GM23338 (cell line): ENCODE measurements around the gene WDR20. TPM values are rescaled to one million over a fixed set of nuclear protein-coding genes. Genes with fewer than 3 reads are reported as not detected.

ENCODE experiments used
- ATAC-seq: fragments of 200-7000 bp; cut with Tn5 transposase; 3 replicates; pipeline ENCODE4 v1.9.1; 2020
- DNase-seq: peaks from one replicate; pipeline ENCODE4 v3.0.0-alpha.2; 2015; ENCODE audit warnings: low spot score
- H2AFZ ChIP-seq: fragments of 200-600 bp; sonication (generic); 2 replicates; pipeline ENCODE4 v1.8.0; 2016; ENCODE audit warnings: antibody characterized with exemption, mild to moderate bottlenecking, moderate library complexity
- H3F3A ChIP-seq: fragments of 200-600 bp; sonication (generic); replicated peaks from 2 replicates; pipeline ENCODE4 v1.8.0; 2017; ENCODE audit warnings: antibody characterized with exemption, mixed run types, low read depth
- H3K27ac ChIP-seq: fragments of 200-600 bp; sonication (generic); 2 replicates; pipeline ENCODE4 v1.6.1; 2016; ENCODE audit warnings: low read depth
- H3K27me3 ChIP-seq: fragments of 200-600 bp; sonication (generic); 2 replicates; pipeline ENCODE4 v1.8.0; 2016; ENCODE audit warnings: mild to moderate bottlenecking, mixed run types, moderate library complexity; ENCODE audit not compliant: insufficient read depth
- H3K36me3 ChIP-seq: fragments of 200-600 bp; sonication (generic); 2 replicates; pipeline ENCODE4 v1.8.0; 2016; ENCODE audit warnings: mild to moderate bottlenecking; ENCODE audit not compliant: insufficient read depth
- H3K4me1 ChIP-seq: fragments of 200-600 bp; sonication (generic); 2 replicates; pipeline ENCODE4 v1.8.0; 2016; ENCODE audit warnings: mild to moderate bottlenecking, moderate library complexity; ENCODE audit not compliant: insufficient read depth
- H3K4me2 ChIP-seq: fragments of 200-600 bp; sonication (generic); 2 replicates; pipeline ENCODE4 v1.7.1; 2017; ENCODE audit warnings: mixed run types
- H3K4me3 ChIP-seq: fragments of 200-600 bp; sonication (generic); 2 replicates; pipeline ENCODE4 v1.6.1; 2016; ENCODE audit warnings: mixed run types
- H3K79me2 ChIP-seq: fragments of 200-600 bp; sonication (generic); replicated peaks from 2 replicates; pipeline ENCODE4 v1.8.0; 2017; ENCODE audit warnings: mild to moderate bottlenecking; ENCODE audit not compliant: insufficient read depth
- H3K9me2 ChIP-seq: fragments of 200-600 bp; sonication (generic); 2 replicates; pipeline ENCODE4 v1.8.0; 2017; ENCODE audit not compliant: insufficient read depth
- H4K20me1 ChIP-seq: fragments of 200-600 bp; sonication (generic); replicated peaks from 2 replicates; pipeline ENCODE4 v1.8.0; 2017; ENCODE audit warnings: mild to moderate bottlenecking; ENCODE audit not compliant: insufficient read depth
- H3K27ac Mint-ChIP-seq: 2 replicates; pipeline ENCODE4 v1.8.0; 2020; ENCODE audit warnings: inconsistent platforms, mild to moderate bottlenecking, moderate library complexity, mixed read lengths
- H3K27me3 Mint-ChIP-seq: 3 replicates; pipeline ENCODE4 v1.8.0; 2022; ENCODE audit warnings: low read depth, mild to moderate bottlenecking, moderate library complexity, mixed read lengths, inconsistent platforms; ENCODE audit not compliant: insufficient read depth, poor library complexity
- H3K36me3 Mint-ChIP-seq: 3 replicates; pipeline ENCODE4 v1.8.0; 2021; ENCODE audit warnings: low read depth, mild to moderate bottlenecking, inconsistent platforms, moderate library complexity, mixed read lengths
- H3K4me1 Mint-ChIP-seq: 3 replicates; pipeline ENCODE4 v1.8.0; 2020; ENCODE audit warnings: mild to moderate bottlenecking, inconsistent platforms, mixed read lengths
- H3K4me3 Mint-ChIP-seq: 3 replicates; pipeline ENCODE4 v1.8.0; 2021; ENCODE audit warnings: moderate library complexity, mild to moderate bottlenecking, inconsistent platforms, mixed read lengths
- H3K9me3 Mint-ChIP-seq: 3 replicates; pipeline ENCODE4 v1.8.0; 2020; ENCODE audit warnings: moderate library complexity, mild to moderate bottlenecking, inconsistent platforms, mixed read lengths
- CREB1 ChIP-seq: fragments of 250-450 bp; sonication (Bioruptor Pico); IDR thresholded peaks from 2 replicates; pipeline ENCODE4 v1.5.0; 2020; ENCODE audit warnings: low read depth, mild to moderate bottlenecking, moderate library complexity
- EZH2 ChIP-seq: fragments of 200-600 bp; sonication (generic); IDR thresholded peaks from one replicate; pipeline ENCODE4 v1.8.0; 2017; ENCODE audit warnings: antibody characterized with exemption, mild to moderate bottlenecking, low read depth; ENCODE audit not compliant: unreplicated experiment
- EZH2phosphoT487 ChIP-seq: fragments of 200-600 bp; sonication (generic); IDR thresholded peaks from one replicate; pipeline ENCODE4 v1.8.1; 2018; ENCODE audit warnings: antibody characterized with exemption; ENCODE audit not compliant: unreplicated experiment
- JUNB ChIP-seq: IDR thresholded peaks from one replicate; pipeline ENCODE4 v1.6.1; 2016; ENCODE audit warnings: antibody characterized with exemption; ENCODE audit not compliant: unreplicated experiment
- NANOG ChIP-seq: IDR thresholded peaks from 2 replicates; pipeline ENCODE4 v1.6.1; 2016; ENCODE audit warnings: antibody characterized with exemption, borderline replicate concordance
- POLR2AphosphoS5 ChIP-seq: IDR thresholded peaks from 2 replicates; pipeline ENCODE4 v1.6.1; 2016; ENCODE audit warnings: antibody characterized with exemption, low read depth
- STAT1 ChIP-seq: IDR thresholded peaks from one replicate; pipeline ENCODE4 v1.6.1; 2016; ENCODE audit warnings: antibody characterized with exemption; ENCODE audit not compliant: unreplicated experiment
- ZNF114 ChIP-seq: fragments of 250-450 bp; sonication (Bioruptor Pico); IDR thresholded peaks from 2 replicates; pipeline ENCODE4 v1.5.0; 2020; ENCODE audit warnings: mild to moderate bottlenecking, moderate library complexity
- ZNF331 ChIP-seq: fragments of 250-450 bp; sonication (Bioruptor Pico); IDR thresholded peaks from 2 replicates; pipeline ENCODE4 v1.5.0; 2020; ENCODE audit warnings: low read depth, mild to moderate bottlenecking, moderate library complexity
- polyA plus RNA-seq: library from polyadenylated mRNA; unstranded; fragments of >200 nt; fragmentation: Nextera tagmentation; extraction: Ambion mirVana; gene quantifications from 2 replicates; pipeline ENCODE4 v1.2.1, GENCODE V29; 2016
- total RNA-seq: library from RNA; depleted of rRNA; stranded (reverse); fragments of >200 nt; shearing (Covaris generic); gene quantifications from 2 replicates; pipeline ENCODE4 v1.2.3, GENCODE V29; 2014
- TF ChIP-seq, protein P1 (sequence below): IDR thresholded peaks from one replicate; pipeline ENCODE4 v1.6.1; 2018; ENCODE audit warnings: antibody characterized with exemption; ENCODE audit not compliant: unreplicated experiment
- TF ChIP-seq, protein P2 (sequence below), 2 experiments: fragments of 200-600 bp in 1 of 2; sonication (generic) in 1 of 2; conservative IDR thresholded peaks; 2 replicates each; pipeline versions ENCODE4 v1.5.1 to v1.6.1; 2016 to 2017; ENCODE audit warnings: antibody characterized with exemption in 2 of 2, low read depth in 2 of 2, mild to moderate bottlenecking in 2 of 2, moderate library complexity in 1 of 2
- TF ChIP-seq, protein P3 (sequence below): fragments of 250-450 bp; sonication (Bioruptor Pico); IDR thresholded peaks from 2 replicates; pipeline ENCODE4 v1.5.0; 2020; ENCODE audit warnings: mild to moderate bottlenecking, moderate library complexity
- TF ChIP-seq, protein P4 (sequence below): IDR thresholded peaks from 2 replicates; pipeline ENCODE4 v1.6.1; 2016; ENCODE audit warnings: antibody characterized with exemption

The WDR20 gene
- total and polyA plus RNA-seq, 2 experiments from 2014 or later = 17.9 to 21.0 TPM

DNA sequence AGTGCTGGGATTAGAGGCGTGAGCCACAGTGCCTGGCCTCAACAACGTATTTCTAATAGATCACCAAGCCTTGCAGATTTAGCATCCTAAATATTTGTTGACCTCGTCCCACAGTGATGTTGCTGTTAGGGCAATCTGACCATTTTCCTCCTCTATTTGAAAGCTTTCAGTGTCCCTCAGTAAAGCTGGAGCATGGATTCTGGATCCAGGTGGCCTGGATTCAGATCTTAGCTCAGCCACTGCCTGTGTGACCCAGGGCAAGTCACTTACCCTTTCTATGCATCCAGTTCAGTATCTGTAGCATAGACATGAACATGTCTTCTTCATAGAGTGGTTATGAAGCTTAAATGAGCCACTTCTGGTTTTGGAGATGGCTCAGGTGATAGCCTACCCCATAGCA is 49.0 kb upstream of the WDR20 start:
- H3K9me3 Mint-ChIP-seq = peaks cover 4% of the 10 kb centered on the region; the same call in 2 of the 3 replicates

More for the DNA sequence above, 49.0 kb upstream of the WDR20 start:
- Mint-ChIP-seq H3K4me3 (no peak overlapping the region; the same call in 2 of the 3 replicates), H3K27ac (no peak overlapping the region), H3K4me1 (peaks cover 29% of the 10 kb centered on the region), H3K27me3 (peaks cover 26% of the 10 kb centered on the region), H3K36me3 (peaks cover 16% of the 10 kb centered on the region)
- Histone ChIP-seq H3K27ac (no peak overlapping the region), H2AFZ (no peak overlapping the region), H3K4me3 (no peak overlapping the region), H3K27me3 (no peaks in the 10 kb centered on the region), H3K9me2 (no peaks in the 10 kb centered on the region), H3K79me2 (peaks cover 7% of the 10 kb centered on the region), H4K20me1 (peaks cover 4% of the 10 kb centered on the region), H3K4me1 (peaks cover 23% of the 10 kb centered on the region), H3K36me3 (no peaks in the 10 kb centered on the region), H3F3A (peaks cover 21% of the 10 kb centered on the region), H3K4me2 (no peak overlapping the region)
- DNase-seq (no peak), ATAC-seq (no peak)
- TF ChIP-seq EZH2 (no peak), JUNB (no peak), CREB1 (CRISPR knock-in tag) (no peak), POLR2AphosphoS5 (no peak), ZNF114 (no peak), NANOG (no peak), ZNF331 (no peak), EZH2phosphoT487 (no peak), STAT1 (no peak)
- TF ChIP-seq, protein P1, sequence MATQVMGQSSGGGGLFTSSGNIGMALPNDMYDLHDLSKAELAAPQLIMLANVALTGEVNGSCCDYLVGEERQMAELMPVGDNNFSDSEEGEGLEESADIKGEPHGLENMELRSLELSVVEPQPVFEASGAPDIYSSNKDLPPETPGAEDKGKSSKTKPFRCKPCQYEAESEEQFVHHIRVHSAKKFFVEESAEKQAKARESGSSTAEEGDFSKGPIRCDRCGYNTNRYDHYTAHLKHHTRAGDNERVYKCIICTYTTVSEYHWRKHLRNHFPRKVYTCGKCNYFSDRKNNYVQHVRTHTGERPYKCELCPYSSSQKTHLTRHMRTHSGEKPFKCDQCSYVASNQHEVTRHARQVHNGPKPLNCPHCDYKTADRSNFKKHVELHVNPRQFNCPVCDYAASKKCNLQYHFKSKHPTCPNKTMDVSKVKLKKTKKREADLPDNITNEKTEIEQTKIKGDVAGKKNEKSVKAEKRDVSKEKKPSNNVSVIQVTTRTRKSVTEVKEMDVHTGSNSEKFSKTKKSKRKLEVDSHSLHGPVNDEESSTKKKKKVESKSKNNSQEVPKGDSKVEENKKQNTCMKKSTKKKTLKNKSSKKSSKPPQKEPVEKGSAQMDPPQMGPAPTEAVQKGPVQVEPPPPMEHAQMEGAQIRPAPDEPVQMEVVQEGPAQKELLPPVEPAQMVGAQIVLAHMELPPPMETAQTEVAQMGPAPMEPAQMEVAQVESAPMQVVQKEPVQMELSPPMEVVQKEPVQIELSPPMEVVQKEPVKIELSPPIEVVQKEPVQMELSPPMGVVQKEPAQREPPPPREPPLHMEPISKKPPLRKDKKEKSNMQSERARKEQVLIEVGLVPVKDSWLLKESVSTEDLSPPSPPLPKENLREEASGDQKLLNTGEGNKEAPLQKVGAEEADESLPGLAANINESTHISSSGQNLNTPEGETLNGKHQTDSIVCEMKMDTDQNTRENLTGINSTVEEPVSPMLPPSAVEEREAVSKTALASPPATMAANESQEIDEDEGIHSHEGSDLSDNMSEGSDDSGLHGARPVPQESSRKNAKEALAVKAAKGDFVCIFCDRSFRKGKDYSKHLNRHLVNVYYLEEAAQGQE = no peak
- TF ChIP-seq, protein P2, sequence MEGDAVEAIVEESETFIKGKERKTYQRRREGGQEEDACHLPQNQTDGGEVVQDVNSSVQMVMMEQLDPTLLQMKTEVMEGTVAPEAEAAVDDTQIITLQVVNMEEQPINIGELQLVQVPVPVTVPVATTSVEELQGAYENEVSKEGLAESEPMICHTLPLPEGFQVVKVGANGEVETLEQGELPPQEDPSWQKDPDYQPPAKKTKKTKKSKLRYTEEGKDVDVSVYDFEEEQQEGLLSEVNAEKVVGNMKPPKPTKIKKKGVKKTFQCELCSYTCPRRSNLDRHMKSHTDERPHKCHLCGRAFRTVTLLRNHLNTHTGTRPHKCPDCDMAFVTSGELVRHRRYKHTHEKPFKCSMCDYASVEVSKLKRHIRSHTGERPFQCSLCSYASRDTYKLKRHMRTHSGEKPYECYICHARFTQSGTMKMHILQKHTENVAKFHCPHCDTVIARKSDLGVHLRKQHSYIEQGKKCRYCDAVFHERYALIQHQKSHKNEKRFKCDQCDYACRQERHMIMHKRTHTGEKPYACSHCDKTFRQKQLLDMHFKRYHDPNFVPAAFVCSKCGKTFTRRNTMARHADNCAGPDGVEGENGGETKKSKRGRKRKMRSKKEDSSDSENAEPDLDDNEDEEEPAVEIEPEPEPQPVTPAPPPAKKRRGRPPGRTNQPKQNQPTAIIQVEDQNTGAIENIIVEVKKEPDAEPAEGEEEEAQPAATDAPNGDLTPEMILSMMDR (conservative IDR thresholded peaks at IDR 0.05; ENCODE audit: low read depth in 2 of 2) = no peak
- TF ChIP-seq, protein P3, sequence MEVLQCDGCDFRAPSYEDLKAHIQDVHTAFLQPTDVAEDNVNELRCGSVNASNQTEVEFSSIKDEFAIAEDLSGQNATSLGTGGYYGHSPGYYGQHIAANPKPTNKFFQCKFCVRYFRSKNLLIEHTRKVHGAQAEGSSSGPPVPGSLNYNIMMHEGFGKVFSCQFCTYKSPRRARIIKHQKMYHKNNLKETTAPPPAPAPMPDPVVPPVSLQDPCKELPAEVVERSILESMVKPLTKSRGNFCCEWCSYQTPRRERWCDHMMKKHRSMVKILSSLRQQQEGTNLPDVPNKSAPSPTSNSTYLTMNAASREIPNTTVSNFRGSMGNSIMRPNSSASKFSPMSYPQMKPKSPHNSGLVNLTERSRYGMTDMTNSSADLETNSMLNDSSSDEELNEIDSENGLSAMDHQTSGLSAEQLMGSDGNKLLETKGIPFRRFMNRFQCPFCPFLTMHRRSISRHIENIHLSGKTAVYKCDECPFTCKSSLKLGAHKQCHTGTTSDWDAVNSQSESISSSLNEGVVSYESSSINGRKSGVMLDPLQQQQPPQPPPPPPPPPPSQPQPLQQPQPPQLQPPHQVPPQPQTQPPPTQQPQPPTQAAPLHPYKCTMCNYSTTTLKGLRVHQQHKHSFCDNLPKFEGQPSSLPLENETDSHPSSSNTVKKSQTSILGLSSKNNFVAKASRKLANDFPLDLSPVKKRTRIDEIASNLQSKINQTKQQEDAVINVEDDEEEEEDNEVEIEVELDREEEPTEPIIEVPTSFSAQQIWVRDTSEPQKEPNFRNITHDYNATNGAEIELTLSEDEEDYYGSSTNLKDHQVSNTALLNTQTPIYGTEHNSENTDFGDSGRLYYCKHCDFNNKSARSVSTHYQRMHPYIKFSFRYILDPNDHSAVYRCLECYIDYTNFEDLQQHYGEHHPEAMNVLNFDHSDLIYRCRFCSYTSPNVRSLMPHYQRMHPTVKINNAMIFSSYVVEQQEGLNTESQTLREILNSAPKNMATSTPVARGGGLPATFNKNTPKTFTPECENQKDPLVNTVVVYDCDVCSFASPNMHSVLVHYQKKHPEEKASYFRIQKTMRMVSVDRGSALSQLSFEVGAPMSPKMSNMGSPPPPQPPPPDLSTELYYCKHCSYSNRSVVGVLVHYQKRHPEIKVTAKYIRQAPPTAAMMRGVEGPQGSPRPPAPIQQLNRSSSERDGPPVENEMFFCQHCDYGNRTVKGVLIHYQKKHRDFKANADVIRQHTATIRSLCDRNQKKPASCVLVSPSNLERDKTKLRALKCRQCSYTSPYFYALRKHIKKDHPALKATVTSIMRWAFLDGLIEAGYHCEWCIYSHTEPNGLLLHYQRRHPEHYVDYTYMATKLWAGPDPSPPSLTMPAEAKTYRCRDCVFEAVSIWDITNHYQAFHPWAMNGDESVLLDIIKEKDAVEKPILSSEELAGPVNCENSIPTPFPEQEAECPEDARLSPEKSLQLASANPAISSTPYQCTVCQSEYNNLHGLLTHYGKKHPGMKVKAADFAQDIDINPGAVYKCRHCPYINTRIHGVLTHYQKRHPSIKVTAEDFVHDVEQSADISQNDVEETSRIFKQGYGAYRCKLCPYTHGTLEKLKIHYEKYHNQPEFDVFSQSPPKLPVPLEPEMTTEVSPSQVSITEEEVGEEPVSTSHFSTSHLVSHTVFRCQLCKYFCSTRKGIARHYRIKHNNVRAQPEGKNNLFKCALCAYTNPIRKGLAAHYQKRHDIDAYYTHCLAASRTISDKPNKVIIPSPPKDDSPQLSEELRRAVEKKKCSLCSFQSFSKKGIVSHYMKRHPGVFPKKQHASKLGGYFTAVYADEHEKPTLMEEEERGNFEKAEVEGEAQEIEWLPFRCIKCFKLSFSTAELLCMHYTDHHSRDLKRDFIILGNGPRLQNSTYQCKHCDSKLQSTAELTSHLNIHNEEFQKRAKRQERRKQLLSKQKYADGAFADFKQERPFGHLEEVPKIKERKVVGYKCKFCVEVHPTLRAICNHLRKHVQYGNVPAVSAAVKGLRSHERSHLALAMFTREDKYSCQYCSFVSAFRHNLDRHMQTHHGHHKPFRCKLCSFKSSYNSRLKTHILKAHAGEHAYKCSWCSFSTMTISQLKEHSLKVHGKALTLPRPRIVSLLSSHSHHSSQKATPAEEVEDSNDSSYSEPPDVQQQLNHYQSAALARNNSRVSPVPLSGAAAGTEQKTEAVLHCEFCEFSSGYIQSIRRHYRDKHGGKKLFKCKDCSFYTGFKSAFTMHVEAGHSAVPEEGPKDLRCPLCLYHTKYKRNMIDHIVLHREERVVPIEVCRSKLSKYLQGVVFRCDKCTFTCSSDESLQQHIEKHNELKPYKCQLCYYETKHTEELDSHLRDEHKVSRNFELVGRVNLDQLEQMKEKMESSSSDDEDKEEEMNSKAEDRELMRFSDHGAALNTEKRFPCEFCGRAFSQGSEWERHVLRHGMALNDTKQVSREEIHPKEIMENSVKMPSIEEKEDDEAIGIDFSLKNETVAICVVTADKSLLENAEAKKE (CRISPR knock-in tag) = no peak
- TF ChIP-seq, protein P4, sequence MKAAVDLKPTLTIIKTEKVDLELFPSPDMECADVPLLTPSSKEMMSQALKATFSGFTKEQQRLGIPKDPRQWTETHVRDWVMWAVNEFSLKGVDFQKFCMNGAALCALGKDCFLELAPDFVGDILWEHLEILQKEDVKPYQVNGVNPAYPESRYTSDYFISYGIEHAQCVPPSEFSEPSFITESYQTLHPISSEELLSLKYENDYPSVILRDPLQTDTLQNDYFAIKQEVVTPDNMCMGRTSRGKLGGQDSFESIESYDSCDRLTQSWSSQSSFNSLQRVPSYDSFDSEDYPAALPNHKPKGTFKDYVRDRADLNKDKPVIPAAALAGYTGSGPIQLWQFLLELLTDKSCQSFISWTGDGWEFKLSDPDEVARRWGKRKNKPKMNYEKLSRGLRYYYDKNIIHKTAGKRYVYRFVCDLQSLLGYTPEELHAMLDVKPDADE = no peak
